HG02943 (cell line): Measurements from ENCODE around the gene MFNG.

ENCODE experiments used
- ATAC-seq: cut with Tn5 transposase; IDR thresholded peaks from one replicate; pipeline ENCODE4 v1.9.1; 2021; ENCODE audit warnings: mild to moderate bottlenecking, low read depth, moderate library complexity; ENCODE audit not compliant: unreplicated experiment

The MFNG gene

GRCh38 chr22:37427711-37428635 lies 58.2 kb downstream of the MFNG start:
- ATAC-seq: no peak

DNA sequence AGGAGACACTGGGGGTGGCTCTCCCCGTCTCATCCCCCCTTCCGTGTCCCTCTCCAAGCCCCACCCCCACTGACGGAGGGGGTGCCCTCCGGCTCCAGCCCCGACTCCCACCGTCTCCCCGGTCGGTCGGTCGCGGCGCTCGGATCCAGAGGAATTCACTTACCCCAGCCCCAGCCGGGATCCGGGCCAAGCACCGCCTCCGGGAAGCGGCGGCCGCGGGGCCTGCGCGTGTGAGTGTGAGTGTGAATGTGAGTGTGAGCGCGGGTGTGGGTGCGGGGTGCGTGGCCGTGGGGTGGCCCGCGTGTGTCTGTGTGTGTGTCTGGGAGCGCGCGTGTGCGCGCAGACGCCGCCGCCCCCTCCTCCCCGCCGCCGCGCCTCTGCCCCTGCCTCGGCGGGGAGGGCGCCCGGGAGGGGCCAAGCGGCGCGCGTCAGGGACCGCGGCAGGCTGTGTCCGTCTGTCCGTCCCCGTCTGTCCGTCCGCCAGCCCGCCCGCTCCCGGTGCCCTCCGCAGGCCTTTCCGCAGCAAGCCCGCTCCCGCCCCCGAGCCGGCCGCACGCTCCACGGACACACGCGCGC lies 59.0 kb downstream of the MFNG start, which contains the start of gene ELFN2:
Gene ELFN2, minus strand, starts transcription at position 345 of the 576 bp plus-strand sequence. CDS start 51,945 bp downstream, outside the sequence.
- ATAC-seq: no peak

DNA sequence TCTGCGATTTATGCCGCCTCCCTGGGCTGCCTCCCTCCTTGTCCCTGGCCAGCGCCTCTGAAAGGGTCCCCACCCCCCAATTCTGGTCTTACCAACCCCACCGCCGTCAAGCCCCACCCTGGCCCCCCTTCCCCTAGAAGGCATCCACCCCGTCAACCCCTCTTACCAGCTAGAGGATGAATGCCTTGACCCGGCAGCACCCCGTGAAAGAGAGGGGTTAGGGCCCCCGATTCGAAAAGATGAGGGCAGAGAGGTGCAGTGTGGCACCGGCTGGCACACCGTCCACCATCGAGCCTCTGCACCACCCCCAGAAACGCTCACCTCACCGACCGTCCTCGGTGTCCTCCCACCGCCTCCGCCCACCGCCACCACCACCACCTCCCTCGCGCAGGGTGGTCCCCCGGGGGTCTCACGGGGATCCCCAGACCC lies 59.5 kb downstream of the MFNG start:
- no peak for ATAC-seq

GRCh38 chr22:37425800-37426705 lies 60.1 kb downstream of the MFNG start:
- ATAC-seq: no peak

GRCh38 chr22:37425369-37425768 lies 60.8 kb downstream of the MFNG start:
- ATAC-seq: no peak

- no peak for ATAC-seq
These were observed 62.9 kb downstream of the MFNG start for GRCh38 chr22:37423283-37423682.

DNA sequence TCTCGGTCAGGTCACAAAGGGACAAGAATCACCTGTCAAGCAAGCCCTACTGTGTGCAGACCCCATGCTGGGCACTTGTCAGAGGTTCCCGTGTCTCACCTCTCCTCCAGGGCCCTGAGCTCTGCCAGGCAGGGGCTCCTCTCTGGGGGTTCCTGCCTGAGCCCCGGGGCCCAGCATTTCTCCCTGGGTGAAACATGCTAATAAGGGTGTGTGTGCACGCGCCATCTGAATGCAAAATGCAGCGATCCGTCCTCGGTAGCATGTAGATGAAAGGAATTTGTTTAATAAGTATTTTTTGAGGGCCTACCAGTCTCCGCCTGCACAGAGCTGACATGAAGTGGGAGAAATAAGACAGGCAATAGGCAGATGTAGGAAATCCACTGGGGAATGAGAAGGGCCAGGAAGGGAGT lies 64.7 kb downstream of the MFNG start:
- no peak for ATAC-seq

GRCh38 chr22:37420686-37421467 lies 65.3 kb downstream of the MFNG start:
- ATAC-seq: no peak

DNA sequence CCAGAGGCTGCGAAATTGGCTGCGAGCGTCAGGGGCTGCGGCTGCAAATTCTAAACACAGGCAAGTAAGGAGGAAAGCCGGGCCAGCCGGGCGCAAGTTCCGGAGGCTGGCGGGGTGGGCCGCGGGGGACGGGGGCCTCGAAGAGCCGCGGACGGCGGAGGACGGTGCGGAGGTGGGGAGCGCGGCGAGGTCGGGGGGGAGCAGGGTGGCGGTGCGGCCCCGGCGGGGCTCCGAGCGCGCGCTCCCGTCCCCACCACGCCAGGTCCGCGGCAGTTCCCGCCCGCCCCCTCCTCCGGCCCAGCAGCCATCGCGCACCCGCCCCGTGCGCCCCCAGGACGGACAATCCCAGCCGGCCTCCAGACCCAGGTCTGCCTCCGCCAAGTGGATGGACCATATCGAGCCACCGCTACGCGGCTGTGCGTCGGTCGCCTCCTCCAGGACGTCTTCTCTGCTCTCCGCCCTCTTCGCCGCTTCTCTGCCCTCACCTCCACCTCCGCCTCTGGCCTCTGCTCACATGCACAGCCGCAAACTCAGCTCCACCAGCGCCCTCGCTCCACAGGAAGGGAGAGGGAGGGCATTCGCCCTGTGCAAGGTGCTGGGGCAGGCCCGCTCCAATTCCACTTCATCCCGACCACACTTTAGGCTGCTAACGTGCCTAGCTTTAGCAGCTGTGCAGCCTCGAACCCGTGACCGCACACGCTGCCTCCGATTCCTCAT lies 66.1 kb downstream of the MFNG start:
- no peak for ATAC-seq

GRCh38 chr22:37419370-37419968 lies 66.7 kb downstream of the MFNG start:
- no peak for ATAC-seq
